GM19397 (cell line): ENCODE data around the gene ARID3B.

Source experiments
- ATAC-seq: cut with Tn5 transposase; IDR thresholded peaks from one replicate; pipeline ENCODE4 v1.9.1; 2021; ENCODE audit warnings: mild to moderate bottlenecking, moderate library complexity; ENCODE audit not compliant: unreplicated experiment

The ARID3B gene

GRCh38 chr15:74599156-74599555, 58.1 kb downstream of the ARID3B start:
- no peak for ATAC-seq

GRCh38 chr15:74603026-74603788, 62.2 kb downstream of the ARID3B start:
- ATAC-seq, result no peak

DNA sequence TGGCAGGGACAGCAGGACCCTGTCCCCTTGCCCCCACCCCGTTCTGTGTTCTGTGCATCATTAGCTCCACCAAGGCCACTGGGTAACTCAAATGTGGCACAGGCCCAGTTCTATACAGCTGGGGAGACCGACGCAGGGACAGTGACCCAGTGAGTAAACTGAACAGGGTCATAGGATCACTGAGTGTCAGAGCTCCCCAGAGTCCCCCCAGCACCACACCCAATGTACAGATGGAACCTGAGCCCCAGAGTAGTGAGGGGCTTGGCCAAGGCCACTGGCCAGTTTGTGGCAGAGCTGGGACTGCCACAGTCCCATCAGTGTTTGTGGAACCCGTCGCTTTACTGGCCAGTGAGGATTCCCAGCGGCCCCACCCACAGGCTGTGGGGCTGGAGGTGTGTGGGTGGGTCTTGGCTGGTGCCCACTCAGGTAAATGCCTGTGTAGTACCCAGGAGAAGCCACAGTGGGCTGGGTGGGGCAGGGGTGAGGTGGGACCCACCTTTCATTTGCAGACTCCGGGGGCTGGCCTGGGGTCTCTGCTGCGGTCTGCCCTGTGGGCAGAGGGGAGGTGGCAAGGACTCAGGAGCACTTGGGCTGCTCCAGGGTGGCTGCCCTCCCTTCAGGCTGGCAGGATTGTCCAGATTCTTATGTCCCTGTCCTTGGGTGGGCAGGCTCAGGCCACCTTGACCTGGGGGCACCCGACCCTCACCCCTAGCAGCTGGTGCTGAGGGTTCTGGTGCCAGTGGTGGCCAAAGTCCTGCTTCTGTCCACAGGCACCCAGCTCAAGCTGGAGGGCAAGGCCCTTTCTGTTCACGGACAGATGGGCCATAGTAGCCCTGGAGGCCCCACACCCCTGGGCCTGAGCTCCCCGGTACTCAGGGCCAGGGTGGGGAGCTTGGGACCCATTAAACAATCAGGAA, 63.0 kb downstream of the ARID3B start:
- no peak for ATAC-seq

DNA sequence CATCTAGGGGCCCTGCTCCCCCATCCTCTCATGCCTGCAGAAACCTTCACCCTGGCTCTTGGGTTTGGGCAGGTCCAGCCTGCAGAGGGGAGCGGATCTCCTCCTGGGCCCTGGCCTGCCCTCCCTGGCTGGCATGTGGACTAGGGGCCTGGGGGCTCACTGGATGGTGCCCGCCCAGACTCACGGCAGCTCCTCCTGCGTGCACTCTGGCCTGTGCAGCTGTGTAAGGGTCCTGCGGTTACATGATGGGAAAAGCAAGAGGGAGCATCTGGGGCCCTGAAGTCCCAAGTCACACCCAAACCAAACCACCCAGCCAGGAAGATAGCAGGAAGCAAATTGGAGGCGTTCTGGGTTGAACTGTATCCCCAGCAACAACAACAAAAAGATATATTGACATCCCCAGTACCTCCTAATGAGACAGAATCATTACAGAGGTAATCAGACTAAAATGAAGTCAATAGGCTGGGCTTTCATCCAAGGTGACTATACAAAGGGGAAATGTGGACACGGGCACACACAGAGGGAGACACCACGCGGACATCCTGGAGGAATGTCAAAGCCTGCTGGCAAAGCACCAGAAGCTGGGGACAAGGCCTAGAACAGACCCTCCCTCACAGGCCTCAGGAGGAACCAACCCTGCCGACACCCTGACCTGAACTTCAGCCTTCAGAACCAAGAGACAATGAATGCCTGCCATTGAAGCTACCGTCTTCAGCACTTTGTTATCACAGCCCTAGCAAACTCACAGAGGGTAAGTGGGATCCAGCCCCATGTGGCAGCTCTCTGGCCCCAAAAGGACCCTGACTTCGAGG, 64.2 kb downstream of the ARID3B start:
- ATAC-seq, result no peak

GRCh38 chr15:74605795-74606150, 64.8 kb downstream of the ARID3B start:
- no peak for ATAC-seq

GRCh38 chr15:74608786-74609185, 67.8 kb downstream of the ARID3B start:
- no peak for ATAC-seq

- ATAC-seq, result no peak
Observed at GRCh38 chr15:74609938-74610301, 68.9 kb downstream of the ARID3B start.

DNA sequence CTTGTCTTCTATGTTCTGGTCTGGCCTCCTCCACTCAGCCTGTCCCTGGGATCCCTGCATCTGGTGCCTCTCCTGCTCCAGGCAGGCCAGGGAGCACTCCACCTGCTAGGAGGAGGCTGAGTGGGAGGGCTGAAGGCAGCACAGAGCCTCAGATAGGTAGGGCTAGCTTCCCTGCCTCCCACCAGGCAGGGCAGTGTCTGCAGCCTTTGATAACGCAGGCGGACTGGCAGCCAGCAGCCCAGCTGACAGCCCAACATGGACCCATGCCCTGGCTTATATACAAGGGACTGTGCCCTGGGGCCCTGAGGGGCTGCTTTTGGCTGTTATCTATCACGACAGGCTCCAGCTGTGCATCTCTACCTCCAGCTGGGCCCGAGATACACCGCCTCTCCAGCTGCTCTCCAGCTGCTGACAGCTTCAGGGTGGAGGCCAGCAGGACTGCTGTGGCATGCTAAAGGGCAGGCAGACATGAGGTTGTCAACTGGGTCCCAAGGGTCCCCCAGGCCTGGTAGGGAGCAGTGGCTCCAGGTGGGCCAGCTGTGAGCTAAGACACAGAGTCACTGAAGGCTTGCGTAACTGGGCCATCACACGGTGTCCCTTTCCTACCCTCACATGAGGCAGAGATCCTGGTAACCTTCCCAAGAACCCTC, 69.4 kb downstream of the ARID3B start:
- ATAC-seq, result no peak

DNA sequence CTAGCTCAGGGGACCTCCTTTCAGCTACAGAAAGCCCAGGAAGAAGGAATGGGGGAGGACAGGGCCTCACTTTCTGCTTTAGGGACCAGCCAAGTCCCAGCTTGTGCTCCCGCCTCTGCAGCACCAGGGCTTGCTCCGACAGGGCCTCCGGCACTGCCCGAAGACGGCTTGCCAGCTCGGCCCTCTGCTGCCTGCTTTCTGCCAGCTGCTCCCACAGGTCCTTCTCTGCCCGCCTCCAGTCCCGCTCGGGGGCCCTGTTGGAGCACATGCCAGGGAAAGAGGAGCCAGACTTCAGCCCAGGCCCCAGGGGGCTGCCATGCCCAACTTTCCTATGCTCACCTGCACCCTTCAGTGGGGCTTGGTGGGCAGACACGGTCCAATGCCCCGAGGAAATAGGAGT, 70.3 kb downstream of the ARID3B start:
- ATAC-seq, result no peak

DNA sequence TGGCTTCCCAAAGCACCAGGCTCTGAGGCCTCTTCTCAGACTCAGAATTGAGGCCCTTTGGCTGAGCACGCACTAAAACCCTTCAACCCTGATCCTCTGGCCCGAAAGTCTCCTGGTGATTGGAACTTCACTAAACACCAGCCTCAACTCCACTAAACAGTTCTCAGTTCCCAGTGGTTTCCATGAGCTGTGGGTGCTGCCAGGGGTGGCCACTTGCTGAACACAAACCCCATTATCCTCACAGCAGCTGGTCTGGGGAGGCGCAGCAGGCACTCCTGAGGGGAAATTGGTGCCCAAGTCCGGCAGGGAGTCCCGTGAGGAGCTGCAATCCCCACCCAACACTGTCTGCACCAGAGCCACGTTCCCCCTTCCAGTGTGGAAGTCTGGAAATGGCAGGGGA, 70.8 kb downstream of the ARID3B start:
- ATAC-seq, result no peak

DNA sequence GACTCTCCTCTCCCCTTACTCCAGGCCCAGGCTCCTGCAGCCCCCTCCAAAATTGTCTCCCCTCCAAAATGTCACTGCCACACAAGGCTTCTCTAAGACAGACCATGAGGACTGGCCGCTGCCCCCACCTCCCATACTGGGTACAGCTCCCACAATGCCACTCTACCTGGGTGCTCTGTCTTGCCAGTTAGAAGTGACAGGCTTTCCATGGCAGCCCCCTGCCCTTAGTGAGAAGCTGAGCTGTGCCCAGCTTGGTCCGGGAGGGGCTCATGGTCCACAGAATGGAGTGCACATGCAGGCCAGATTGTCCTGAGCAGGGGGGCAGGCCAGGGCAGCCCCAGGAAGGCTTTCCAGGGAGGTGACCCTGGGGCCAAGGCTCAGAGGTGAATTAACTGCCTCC, 71.7 kb downstream of the ARID3B start:
- no peak for ATAC-seq

- ATAC-seq, result no peak
Observed at GRCh38 chr15:74613089-74613952, 72.3 kb downstream of the ARID3B start.

- ATAC-seq, result no peak
Observed at GRCh38 chr15:74613953-74614743, 73.1 kb downstream of the ARID3B start.

DNA sequence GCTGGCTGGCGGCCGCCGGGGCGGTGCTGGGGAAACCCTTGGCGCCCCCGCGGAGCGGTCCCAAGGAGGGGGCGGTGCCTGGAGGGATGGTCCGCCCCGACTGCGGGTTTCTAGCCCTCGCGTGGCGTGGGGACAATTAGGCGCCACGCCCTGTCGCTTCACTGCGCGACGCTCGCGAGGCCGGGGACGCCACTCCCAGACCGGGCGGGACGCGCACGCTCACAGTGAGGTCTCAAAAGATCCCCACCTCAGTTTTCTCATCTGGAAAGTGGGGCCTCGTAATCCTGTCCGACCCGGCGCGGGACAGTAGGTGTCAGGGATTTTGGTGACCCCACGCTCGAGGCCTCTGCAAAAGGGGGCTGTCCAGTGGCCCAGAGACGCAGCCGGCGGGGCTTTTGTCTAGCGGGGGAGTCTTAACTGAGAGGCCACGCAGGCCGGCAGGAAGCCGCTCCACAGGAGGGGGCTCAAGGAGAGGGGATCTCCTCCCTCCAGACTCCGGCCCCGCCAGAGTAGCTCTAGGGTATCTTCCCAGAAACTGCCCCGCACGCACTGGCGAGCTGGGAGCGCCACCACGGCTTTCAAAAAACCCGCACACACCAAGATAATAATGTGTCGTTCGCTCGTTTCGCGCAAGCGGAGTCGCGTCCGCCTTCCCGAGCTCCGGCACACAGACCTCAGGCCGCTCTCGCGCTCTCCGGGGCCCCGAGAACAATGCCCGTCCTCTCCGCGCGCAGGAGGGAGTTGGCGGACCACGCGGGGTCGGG, 73.9 kb downstream of the ARID3B start:
- peak; percentile 38 for ATAC-seq

DNA sequence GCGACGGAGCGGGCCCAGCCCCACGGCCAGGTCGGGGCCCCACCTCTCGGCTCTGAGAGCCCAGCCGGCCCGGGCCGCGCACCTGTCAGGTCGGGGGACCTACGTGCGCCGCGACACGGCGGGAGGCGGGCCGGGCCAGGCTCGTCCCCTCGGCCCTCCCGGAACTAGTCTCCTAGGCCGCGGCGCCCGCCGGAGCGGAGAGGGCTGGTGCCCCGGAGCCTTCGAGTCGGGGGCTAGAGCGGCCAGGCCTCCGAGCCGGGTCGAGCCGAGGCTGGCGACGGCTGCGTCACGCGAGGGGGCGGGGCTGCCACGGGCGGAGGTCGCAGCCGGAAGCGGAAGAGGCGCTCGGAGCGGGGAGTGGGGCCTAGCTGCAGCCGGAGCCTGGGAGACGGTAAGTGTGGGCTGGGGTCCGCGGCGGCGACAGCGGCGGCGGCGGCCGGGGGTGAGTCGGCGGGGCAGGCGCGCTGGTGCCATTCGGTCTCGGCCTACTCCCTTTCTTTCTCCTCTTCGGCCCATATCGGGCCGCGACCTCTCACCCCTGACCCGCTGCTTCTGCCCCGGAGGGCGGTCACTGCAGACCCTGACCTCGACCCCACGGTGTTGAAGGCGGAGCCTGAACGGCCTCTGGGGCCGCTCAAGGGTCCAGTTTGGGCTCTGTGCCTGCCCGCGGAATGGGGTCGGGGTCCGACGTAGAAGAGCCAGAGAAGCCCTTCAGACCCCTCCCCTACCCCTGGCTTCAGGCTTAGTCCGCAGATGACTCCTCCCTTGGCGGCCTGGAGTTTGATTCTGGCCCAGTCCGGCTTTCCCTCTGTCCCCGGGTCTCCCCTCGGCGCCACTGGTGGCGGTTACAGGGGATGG, 74.7 kb downstream of the ARID3B start, which contains the start of gene CLK3:
Gene CLK3 (plus strand): TSS at position 329 of the 858 bp plus-strand sequence. CDS start 3,361 bp downstream, outside the sequence.
- peak; percentile 76 for ATAC-seq

- ATAC-seq, result no peak
Observed at GRCh38 chr15:74616366-74616939, 75.4 kb downstream of the ARID3B start.

GRCh38 chr15:74616996-74617395, 76.0 kb downstream of the ARID3B start:
- no peak for ATAC-seq
